ENCODE data around the gene STK32A.

The STK32A gene

DNA sequence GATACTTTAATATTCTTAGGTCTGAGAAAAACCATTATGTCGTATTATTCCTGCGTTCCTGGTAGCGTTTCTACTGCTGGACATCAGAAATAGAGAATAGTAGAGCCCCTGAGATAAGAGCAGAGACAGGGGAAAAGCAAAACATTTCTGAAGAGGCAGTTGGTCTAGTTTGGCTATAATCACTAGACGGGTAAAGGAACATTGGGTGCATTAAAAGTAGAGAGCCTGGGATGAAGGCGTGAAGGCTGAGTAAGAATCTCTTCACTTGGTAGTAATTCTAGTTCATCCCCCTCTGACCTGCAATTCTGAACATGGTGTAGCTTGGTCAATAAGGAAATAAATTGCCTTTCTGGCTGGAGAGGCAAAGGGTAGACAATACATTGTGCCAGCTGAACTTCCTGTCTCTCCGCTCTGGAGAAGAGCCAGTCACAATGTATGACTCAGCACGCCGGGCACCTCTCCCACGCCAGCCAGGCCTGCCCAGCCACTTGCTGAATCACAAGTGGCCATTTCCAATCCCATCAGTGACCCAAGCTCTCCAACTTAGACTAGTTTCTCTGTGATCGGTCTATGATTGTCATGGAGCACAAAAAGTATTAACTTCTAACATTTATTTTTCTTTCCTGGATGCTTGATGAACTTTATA is 75.4 kb downstream of the STK32A start:
- Histone ChIP-seq H3K27ac (ENCODE audit: low read length, poor library complexity, severe bottlenecking) (no peak overlapping the region), H2AK5ac (ENCODE audit: low read length, severe bottlenecking) (no peak overlapping the region), H3K9ac (ENCODE audit: low read length) (no peak overlapping the region), H4K91ac (ENCODE audit: low read length) (no peak overlapping the region), H2AFZ (ENCODE audit: low read depth, low read length) (no peak overlapping the region), H3K14ac (ENCODE audit: low read length in 2 of 2) (no peak overlapping the region), H3K27me3 (ENCODE audit: control insufficient read depth in 1 of 2, insufficient read depth in 1 of 2, low read length in 2 of 2) (no peaks in the 10 kb centered on the region), H3K9me3 (ENCODE audit: control insufficient read depth, low read length) (no peaks in the 10 kb centered on the region), H3K4me3 (ENCODE audit: insufficient read depth in 1 of 2, low read depth in 1 of 2, low read length in 2 of 2) (no peak overlapping the region), H2BK120ac (ENCODE audit: low read depth, low read length) (no peak overlapping the region), H2BK5ac (ENCODE audit: low read depth, low read length, poor library complexity, severe bottlenecking) (no peak overlapping the region), H3K4me1 (ENCODE audit: control insufficient read depth, insufficient read depth, low read depth, low read length) (peaks cover 2% of the 10 kb centered on the region), H3K18ac (ENCODE audit: low read depth in 1 of 2, low read length in 2 of 2) (no peak overlapping the region), H4K8ac (ENCODE audit: low read length) (no peak overlapping the region), H3K23ac (ENCODE audit: low read length in 2 of 2) (peak overlapping the region in 1 of 2 experiments; percentile 26), H2BK12ac (ENCODE audit: low read length in 2 of 2) (no peak overlapping the region), H3K4ac (ENCODE audit: low read depth in 1 of 2, low read length in 2 of 2) (no peak overlapping the region), H3K36me3 (ENCODE audit: control insufficient read depth in 1 of 2, insufficient read depth in 2 of 2, low read depth in 1 of 2, low read length in 2 of 2) (no peaks in the 10 kb centered on the region), H3K79me1 (replicated peaks; ENCODE audit: low read length, poor library complexity, severe bottlenecking) (no peaks in the 10 kb centered on the region), H3K4me2 (ENCODE audit: low read length, poor library complexity, severe bottlenecking) (no peak overlapping the region), H2BK15ac (ENCODE audit: low read depth, poor library complexity, severe bottlenecking) (no peak overlapping the region)
- peak; percentile 20 for DNase-seq
- WGBS: 73% methylated on average over 8 of the region's 10 CpGs

DNA sequence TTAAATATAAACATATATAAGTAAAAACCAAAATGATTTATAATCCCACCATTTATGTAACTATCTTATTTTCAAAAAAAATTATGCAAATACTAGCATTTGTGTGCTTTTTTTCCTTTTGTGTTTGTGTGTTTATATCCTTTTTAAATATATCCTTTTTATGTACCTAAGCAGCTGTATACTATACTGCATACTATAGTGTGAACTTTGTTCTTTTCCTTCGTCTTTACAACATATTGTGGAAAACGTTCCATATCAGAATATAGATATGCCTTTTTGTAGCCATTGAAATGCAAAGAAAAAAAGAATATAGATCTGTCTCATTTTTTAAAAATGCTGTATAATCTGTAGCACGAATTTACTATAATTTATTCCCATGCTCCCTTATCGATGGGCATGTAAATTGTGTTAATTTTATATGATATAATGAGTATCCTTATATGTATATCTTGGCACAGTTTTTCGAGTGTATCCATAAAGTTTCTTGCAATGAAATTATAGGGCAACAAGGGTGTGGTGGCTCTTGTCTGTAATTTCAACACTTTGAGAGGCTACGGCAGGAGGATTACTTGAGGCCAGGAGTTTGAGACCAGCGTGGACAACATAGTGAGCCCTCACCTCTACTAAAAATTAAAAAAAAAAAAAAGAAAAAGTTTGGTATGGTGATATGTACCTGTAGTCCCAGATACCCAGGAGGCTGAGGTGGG is 83.3 kb downstream of the STK32A start:
- H2AK5ac ChIP-seq (ENCODE audit: low read length, severe bottlenecking): no peak overlapping the region
- H3K27ac ChIP-seq (ENCODE audit: low read length, poor library complexity, severe bottlenecking): no peak overlapping the region
- H3K9ac ChIP-seq (ENCODE audit: low read length): no peak overlapping the region
- no peaks in the 10 kb centered on the region for H3K79me1 ChIP-seq (replicated peaks; ENCODE audit: low read length, poor library complexity, severe bottlenecking)
- no peak overlapping the region for H3K18ac ChIP-seq (ENCODE audit: low read depth in 1 of 2, low read length in 2 of 2)
- no peak overlapping the region for H3K14ac ChIP-seq (ENCODE audit: low read length in 2 of 2)
- no peak for DNase-seq
- H3K27me3 ChIP-seq (ENCODE audit: control insufficient read depth in 1 of 2, insufficient read depth in 1 of 2, low read length in 2 of 2): no peaks in the 10 kb centered on the region
- H3K4me2 ChIP-seq (ENCODE audit: low read length, poor library complexity, severe bottlenecking): no peak overlapping the region
- no peak overlapping the region for H2BK5ac ChIP-seq (ENCODE audit: low read depth, low read length, poor library complexity, severe bottlenecking)
- 95% methylated on average over 2 of the region's 7 CpGs for WGBS
- H3K36me3 ChIP-seq (ENCODE audit: control insufficient read depth in 1 of 2, insufficient read depth in 2 of 2, low read depth in 1 of 2, low read length in 2 of 2): no peaks in the 10 kb centered on the region
- no peak overlapping the region for H4K91ac ChIP-seq (ENCODE audit: low read length)
- no peak overlapping the region for H2AFZ ChIP-seq (ENCODE audit: low read depth, low read length)
- H2BK120ac ChIP-seq (ENCODE audit: low read depth, low read length): no peak overlapping the region
- no peaks in the 10 kb centered on the region for H3K4me1 ChIP-seq (ENCODE audit: control insufficient read depth, insufficient read depth, low read depth, low read length)
- no peak overlapping the region for H3K23ac ChIP-seq (ENCODE audit: low read length in 2 of 2)
- no peaks in the 10 kb centered on the region for H3K9me3 ChIP-seq (ENCODE audit: control insufficient read depth, low read length)
- no peak overlapping the region for H3K4ac ChIP-seq (ENCODE audit: low read depth in 1 of 2, low read length in 2 of 2)
- no peak overlapping the region for H2BK15ac ChIP-seq (ENCODE audit: low read depth, poor library complexity, severe bottlenecking)
- no peak overlapping the region for H2BK12ac ChIP-seq (ENCODE audit: low read length in 2 of 2)
- H3K4me3 ChIP-seq (ENCODE audit: insufficient read depth in 1 of 2, low read depth in 1 of 2, low read length in 2 of 2): no peak overlapping the region
- no peak overlapping the region for H4K8ac ChIP-seq (ENCODE audit: low read length)

DNA sequence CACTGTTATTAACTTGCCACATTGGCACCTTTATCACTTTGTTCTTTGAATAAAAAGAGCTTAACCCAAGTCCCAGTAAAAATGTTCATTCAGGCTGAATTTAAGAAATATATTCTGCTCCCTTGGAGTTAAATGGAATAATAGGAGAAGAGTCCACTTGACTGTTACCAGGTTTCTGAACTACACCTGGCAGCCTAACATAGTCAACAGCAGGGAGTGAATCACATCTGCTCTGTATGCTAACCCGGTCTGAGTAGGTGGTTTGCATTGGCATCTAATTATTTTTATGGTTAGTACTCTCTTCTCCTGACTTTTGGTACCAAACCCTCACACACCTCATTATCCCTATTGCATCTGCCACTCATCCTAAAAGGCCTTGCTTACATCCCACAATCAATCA is 86.7 kb downstream of the STK32A start:
- no CpG with 5 or more reads among the region's 1 CpG for WGBS
- H3K79me1 ChIP-seq (replicated peaks; ENCODE audit: low read length, poor library complexity, severe bottlenecking): no peaks in the 10 kb centered on the region
- no peak overlapping the region for H3K18ac ChIP-seq (ENCODE audit: low read depth in 1 of 2, low read length in 2 of 2)
- H2AK5ac ChIP-seq (ENCODE audit: low read length, severe bottlenecking): no peak overlapping the region
- H3K27ac ChIP-seq (ENCODE audit: low read length, poor library complexity, severe bottlenecking): no peak overlapping the region
- H2BK5ac ChIP-seq (ENCODE audit: low read depth, low read length, poor library complexity, severe bottlenecking): no peak overlapping the region
- DNase-seq: no peak
- H2BK15ac ChIP-seq (ENCODE audit: low read depth, poor library complexity, severe bottlenecking): no peak overlapping the region
- no peaks in the 10 kb centered on the region for H3K36me3 ChIP-seq (ENCODE audit: control insufficient read depth in 1 of 2, insufficient read depth in 2 of 2, low read depth in 1 of 2, low read length in 2 of 2)
- H3K4me3 ChIP-seq (ENCODE audit: insufficient read depth in 1 of 2, low read depth in 1 of 2, low read length in 2 of 2): no peak overlapping the region
- H3K4me2 ChIP-seq (ENCODE audit: low read length, poor library complexity, severe bottlenecking): no peak overlapping the region
- H3K9ac ChIP-seq (ENCODE audit: low read length): no peak overlapping the region
- H3K23ac ChIP-seq (ENCODE audit: low read length in 2 of 2): no peak overlapping the region
- no peaks in the 10 kb centered on the region for H3K27me3 ChIP-seq (ENCODE audit: control insufficient read depth in 1 of 2, insufficient read depth in 1 of 2, low read length in 2 of 2)
- no peak overlapping the region for H4K91ac ChIP-seq (ENCODE audit: low read length)
- no peak overlapping the region for H2AFZ ChIP-seq (ENCODE audit: low read depth, low read length)
- H3K4ac ChIP-seq (ENCODE audit: low read depth in 1 of 2, low read length in 2 of 2): no peak overlapping the region
- H3K9me3 ChIP-seq (ENCODE audit: control insufficient read depth, low read length): no peaks in the 10 kb centered on the region
- H2BK12ac ChIP-seq (ENCODE audit: low read length in 2 of 2): no peak overlapping the region
- no peak overlapping the region for H2BK120ac ChIP-seq (ENCODE audit: low read depth, low read length)
- no peaks in the 10 kb centered on the region for H3K4me1 ChIP-seq (ENCODE audit: control insufficient read depth, insufficient read depth, low read depth, low read length)
- no peak overlapping the region for H3K14ac ChIP-seq (ENCODE audit: low read length in 2 of 2)
- H4K8ac ChIP-seq (ENCODE audit: low read length): no peak overlapping the region

DNA sequence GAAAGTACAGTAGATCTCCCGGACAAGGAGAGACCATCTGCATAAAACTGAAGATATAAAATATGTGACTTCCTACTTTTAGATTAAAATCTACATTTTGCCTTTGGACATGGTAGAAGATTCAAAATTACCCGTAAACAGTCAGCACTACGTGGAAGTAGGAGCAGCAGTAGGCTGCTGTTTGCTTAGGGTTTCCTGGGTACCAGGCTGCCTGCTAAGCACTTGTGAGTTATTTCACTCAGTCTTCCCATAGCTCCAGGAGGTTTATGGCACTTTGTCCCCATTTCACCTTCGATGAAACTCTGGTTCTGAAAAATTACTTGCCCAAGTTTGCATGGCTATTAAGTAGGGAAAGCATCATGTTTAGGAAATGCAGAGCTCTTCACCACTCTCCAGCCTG is 92.6 kb downstream of the STK32A start:
- H3K4me3 ChIP-seq (ENCODE audit: insufficient read depth in 1 of 2, low read depth in 1 of 2, low read length in 2 of 2): no peak overlapping the region
- peak overlapping the region in 1 of 2 experiments; percentile 68 for H3K23ac ChIP-seq (ENCODE audit: low read length in 2 of 2)
- no peak overlapping the region for H2AK5ac ChIP-seq (ENCODE audit: low read length, severe bottlenecking)
- H3K79me1 ChIP-seq (replicated peaks; ENCODE audit: low read length, poor library complexity, severe bottlenecking): no peaks in the 10 kb centered on the region
- no peak overlapping the region for H2BK120ac ChIP-seq (ENCODE audit: low read depth, low read length)
- 85% methylated on average over 3 of the region's 4 CpGs for WGBS
- H3K36me3 ChIP-seq (ENCODE audit: control insufficient read depth in 1 of 2, insufficient read depth in 2 of 2, low read depth in 1 of 2, low read length in 2 of 2): no peaks in the 10 kb centered on the region
- no peak overlapping the region for H3K27ac ChIP-seq (ENCODE audit: low read length, poor library complexity, severe bottlenecking)
- no peaks in the 10 kb centered on the region for H3K4me1 ChIP-seq (ENCODE audit: control insufficient read depth, insufficient read depth, low read depth, low read length)
- no peak overlapping the region for H2BK5ac ChIP-seq (ENCODE audit: low read depth, low read length, poor library complexity, severe bottlenecking)
- no peak overlapping the region for H3K9ac ChIP-seq (ENCODE audit: low read length)
- H2BK15ac ChIP-seq (ENCODE audit: low read depth, poor library complexity, severe bottlenecking): no peak overlapping the region
- H3K4ac ChIP-seq (ENCODE audit: low read depth in 1 of 2, low read length in 2 of 2): no peak overlapping the region
- no peaks in the 10 kb centered on the region for H3K27me3 ChIP-seq (ENCODE audit: control insufficient read depth in 1 of 2, insufficient read depth in 1 of 2, low read length in 2 of 2)
- no peaks in the 10 kb centered on the region for H3K9me3 ChIP-seq (ENCODE audit: control insufficient read depth, low read length)
- H3K14ac ChIP-seq (ENCODE audit: low read length in 2 of 2): no peak overlapping the region
- H4K91ac ChIP-seq (ENCODE audit: low read length): no peak overlapping the region
- H2AFZ ChIP-seq (ENCODE audit: low read depth, low read length): no peak overlapping the region
- no peak overlapping the region for H3K4me2 ChIP-seq (ENCODE audit: low read length, poor library complexity, severe bottlenecking)
- no peak overlapping the region for H2BK12ac ChIP-seq (ENCODE audit: low read length in 2 of 2)
- no peak for DNase-seq
- H3K18ac ChIP-seq (ENCODE audit: low read depth in 1 of 2, low read length in 2 of 2): no peak overlapping the region
- no peak overlapping the region for H4K8ac ChIP-seq (ENCODE audit: low read length)
